GDM1 (cell line): ENCODE data around the gene ORC6.

Experiments
- DNase-seq: peaks from one replicate; lab custom pipeline; 2025; lab: John Stamatoyannopoulos, UW

Gene ORC6

GRCh38 chr16:46731691-46732555 is 42.5 kb downstream of the ORC6 start:
- no peak for DNase-seq

GRCh38 chr16:46732561-46732960 is 43.1 kb downstream of the ORC6 start:
- DNase-seq, result no peak

- no peak for DNase-seq
Measured at GRCh38 chr16:46733319-46733830, 43.9 kb downstream of the ORC6 start.

DNA sequence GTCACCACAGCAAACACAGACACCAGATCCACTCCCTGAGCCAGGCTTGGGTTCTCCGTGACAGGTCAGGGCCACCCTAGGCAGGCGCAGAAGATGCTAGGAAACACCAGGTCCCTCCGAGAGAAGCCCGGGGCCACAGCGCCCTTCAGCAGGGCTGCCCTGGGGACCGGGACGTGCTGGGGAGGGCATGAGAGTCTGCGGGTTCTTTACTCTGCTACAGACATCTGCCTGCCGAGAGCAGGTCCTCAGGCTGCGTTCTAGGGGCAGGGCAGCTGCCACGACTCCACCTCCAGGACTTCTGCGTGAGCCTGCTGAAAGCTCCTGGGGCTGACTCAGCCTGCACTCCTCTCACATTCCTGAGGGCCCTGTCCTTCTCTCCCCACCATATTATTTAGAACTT is 47.2 kb downstream of the ORC6 start:
- DNase-seq, result no peak

DNA sequence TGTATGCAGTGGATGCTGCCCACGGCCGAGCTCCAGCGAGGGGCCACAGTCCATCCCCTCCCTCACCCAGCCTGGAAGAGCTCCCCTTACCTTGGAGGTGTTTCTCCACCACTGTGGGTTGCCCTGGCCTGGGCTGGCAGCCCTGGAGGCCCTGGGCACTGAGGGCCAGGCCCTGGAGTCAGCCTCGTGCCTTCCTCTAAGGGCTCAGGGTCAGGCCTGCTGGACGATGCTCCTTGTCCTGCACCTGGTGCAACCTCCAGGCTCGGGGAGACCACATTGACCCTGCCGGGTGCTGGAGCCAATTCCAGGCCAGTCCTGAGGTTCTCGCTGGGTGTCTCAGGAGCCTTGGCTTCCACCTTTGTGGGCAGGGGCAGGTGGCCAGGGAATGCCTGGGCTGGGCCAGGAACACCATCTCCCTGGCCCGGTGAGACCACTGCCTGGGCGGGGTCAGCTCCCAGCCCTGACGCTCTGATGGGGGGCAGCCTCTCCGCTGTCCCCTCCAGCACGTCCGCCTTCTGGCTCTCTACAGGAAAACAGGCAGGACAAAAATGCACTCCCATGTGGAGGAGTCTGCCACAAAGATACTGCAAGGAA is 48.3 kb downstream of the ORC6 start:
- DNase-seq, result no peak

GRCh38 chr16:46739934-46740333 is 50.5 kb downstream of the ORC6 start:
- DNase-seq, result no peak

DNA sequence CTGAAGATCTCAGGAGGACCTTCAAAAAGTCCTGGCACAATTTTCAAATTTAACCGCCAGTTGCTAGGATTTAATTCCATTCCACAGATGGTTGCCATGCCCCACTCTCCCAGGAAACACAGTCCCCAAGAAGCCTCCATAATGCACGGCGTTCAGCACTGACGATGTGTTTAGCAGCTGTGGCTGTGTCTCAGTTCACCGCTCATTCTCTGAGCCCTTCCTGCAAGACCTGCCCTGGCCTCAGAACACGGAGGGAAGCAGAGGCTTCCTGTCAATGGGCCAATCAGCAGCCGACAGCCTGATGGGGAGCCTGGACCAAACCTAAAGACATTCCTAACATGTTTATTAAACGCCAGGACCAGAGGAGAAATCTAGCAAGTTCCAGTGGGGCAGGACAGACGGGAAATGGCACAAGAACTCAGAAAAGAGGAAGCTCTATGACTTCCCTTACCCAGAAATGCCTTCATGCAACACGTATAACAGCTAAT is 53.8 kb downstream of the ORC6 start:
- no peak for DNase-seq

DNA sequence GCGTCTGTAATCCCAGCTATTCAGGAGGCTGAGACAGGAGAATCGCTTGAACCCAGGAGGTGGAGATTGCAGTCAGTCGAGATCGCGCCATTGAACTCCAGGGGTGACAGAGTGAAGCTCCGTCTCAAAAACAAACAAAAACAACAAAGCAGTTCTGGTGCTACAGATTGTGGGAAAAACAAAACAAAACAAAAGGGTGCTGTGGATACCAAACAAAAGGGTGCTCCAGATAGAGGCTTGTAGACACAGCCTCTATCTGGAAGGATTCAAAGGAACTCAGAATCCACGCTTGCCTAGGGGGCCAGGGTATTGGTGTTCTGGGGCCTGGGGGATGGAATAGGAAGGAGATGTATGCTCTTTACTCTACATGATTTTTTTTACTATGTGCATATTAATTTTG is 56.2 kb downstream of the ORC6 start:
- no peak for DNase-seq

- no peak for DNase-seq
Measured at GRCh38 chr16:46746821-46747776, 57.6 kb downstream of the ORC6 start.
